HepG2 (cell line): ENCODE data around the gene CUL5. TPM values are rescaled to one million over a fixed set of nuclear protein-coding genes. Genes with fewer than 3 reads are reported as not detected.

Experiments used
- AKNA ChIP-seq: sonication (generic); formaldehyde crosslinking; IDR thresholded peaks from 2 replicates; pipeline ENCODE4 v1.4.0; 2020; ENCODE audit warnings: missing genetic modification reagents, borderline replicate concordance
- CENPBD1 ChIP-seq: sonication (generic); formaldehyde crosslinking; IDR thresholded peaks from 2 replicates; pipeline ENCODE4 v1.8.0; 2022; ENCODE audit warnings: missing genetic modification reagents, low read depth, mild to moderate bottlenecking, borderline replicate concordance
- E2F2 ChIP-seq: sonication (generic); formaldehyde crosslinking; IDR thresholded peaks from 2 replicates; pipeline ENCODE4 v1.4.0; 2020; ENCODE audit warnings: missing genetic modification reagents, borderline replicate concordance
- GABPA ChIP-seq, 2 experiments: IDR thresholded peaks; 2 replicates each; pipeline ENCODE4 v1.6.1; 2011 to 2016; ENCODE audit warnings: low read depth in 2 of 2, low read length in 1 of 2, missing biosample characterization in 1 of 2, missing genetic modification characterization in 1 of 2
- GPN1 ChIP-seq: sonication (generic); formaldehyde crosslinking; IDR thresholded peaks from 2 replicates; pipeline ENCODE4 v1.5.1; 2020; ENCODE audit warnings: missing genetic modification reagents, borderline replicate concordance
- JUNB ChIP-seq: sonication (generic); formaldehyde crosslinking; IDR thresholded peaks from 2 replicates; pipeline ENCODE4 v1.8.0; 2022; ENCODE audit warnings: missing genetic modification reagents, mild to moderate bottlenecking, borderline replicate concordance
- MED13 ChIP-seq: sonication (generic); formaldehyde crosslinking; IDR thresholded peaks from 2 replicates; pipeline ENCODE4 v1.5.0; 2020; ENCODE audit warnings: missing genetic modification reagents
- MNT ChIP-seq: fragments of 450-650 bp; IDR thresholded peaks from 2 replicates; pipeline ENCODE4 v1.6.1; 2016
- PRDM15 ChIP-seq: sonication (generic); formaldehyde crosslinking; IDR thresholded peaks from 2 replicates; pipeline ENCODE4 v1.4.0; 2020; ENCODE audit warnings: missing genetic modification reagents
- RFX1 ChIP-seq: fragments of 450-650 bp; IDR thresholded peaks from 2 replicates; pipeline ENCODE4 v1.6.1; 2017
- ZBTB34 ChIP-seq: sonication (generic); formaldehyde crosslinking; IDR thresholded peaks from 2 replicates; pipeline ENCODE4 v1.8.0; 2022; ENCODE audit warnings: mild to moderate bottlenecking, missing genetic modification reagents
- ZNF354B ChIP-seq: sonication (generic); formaldehyde crosslinking; IDR thresholded peaks from 2 replicates; pipeline ENCODE4 v1.8.0; 2022; ENCODE audit warnings: mild to moderate bottlenecking, missing genetic modification reagents
- ZNF441 ChIP-seq: sonication (generic); formaldehyde crosslinking; IDR thresholded peaks from 2 replicates; pipeline ENCODE4 v1.7.0; 2021; ENCODE audit warnings: missing genetic modification reagents, borderline replicate concordance
- polyA plus RNA-seq, 8 experiments: library from polyadenylated mRNA; depleted of rRNA in 3 of 8; stranded (reverse) in 7 of 8; unstranded in 1 of 8; fragments of >200 nt; fragmentation: Illumina TruSeq in 4 of 8; extraction: Trizol in 4 of 8; gene quantifications; 2 replicates each; pipeline versions ENCODE4 v1.2.1 to v1.2.3, GENCODE V29; 2011 to 2016; ENCODE audit warnings: low read depth in 4 of 8, missing spikeins in 1 of 8, mixed read lengths in 1 of 8; ENCODE audit not compliant: insufficient read depth in 1 of 8
- total RNA-seq, 5 experiments: library from RNA; depleted of rRNA; stranded (reverse); fragments of >200 nt; fragmentation: Illumina TruSeq; extraction: Trizol; gene quantifications; 2 replicates each; pipeline ENCODE4 v1.2.3, GENCODE V29; 2016; ENCODE audit warnings: low read depth in 1 of 5

Gene CUL5
- total and polyA plus RNA-seq, 2 of the 13 experiments (the other 11 are each of a cell fraction or from before 2014, with no cell fraction given), result 7.0 to 24.7 TPM

- TF ChIP-seq AKNA (no peak), CENPBD1 (CRISPR knock-in tag) (no peak), GPN1 (CRISPR knock-in tag) (no peak), E2F2 (CRISPR knock-in tag) (no peak), ZNF441 (CRISPR knock-in tag) (no peak), RFX1 (no peak), MNT (no peak), PRDM15 (CRISPR knock-in tag) (no peak), JUNB (CRISPR knock-in tag) (no peak), ZNF354B (CRISPR knock-in tag) (no peak), GABPA (IDR thresholded peaks at IDR 0.05; ENCODE audit: low read depth, low read length) (no peak), GABPA (CRISPR knock-in tag; IDR thresholded peaks at IDR 0.05; ENCODE audit: low read depth) (no peak), ZBTB34 (CRISPR knock-in tag) (no peak), MED13 (CRISPR knock-in tag) (no peak)
Observed at GRCh38 chr11:108009497-108010370, 1.0 kb downstream of the CUL5 start (continued).
